CD8-positive, alpha-beta memory T cell (primary cell): ENCODE measurements around the gene FCGR2B. TPM values are rescaled to one million over a fixed set of nuclear protein-coding genes. Genes with fewer than 3 reads are reported as not detected.
A peak's percentile ranks its signal among the peaks of the same experiment; 100 is the strongest.
"Not testable (repeated sequence)": the region's sequence is repeated elsewhere in the genome, so short reads cannot be mapped to it uniquely, and the experiment has no call there.

Experiments
- CTCF ChIA-PET: fragments of 350-600 bp; sonication (Branson Sonifier 250); formaldehyde crosslinking; loops from one replicate; lab custom pipeline; 2021; ENCODE audit warnings: antibody characterized with exemption; lab: Charles Lee
- POLR2A ChIA-PET: fragments of 350-600 bp; sonication (Branson Sonifier 250); formaldehyde crosslinking; loops from one replicate; lab custom pipeline; 2021; ENCODE audit warnings: antibody characterized with exemption; lab: Charles Lee
- DNase-seq, 5 donors: peaks; one replicate each; pipeline versions ENCODE4 v3.0.0 to v3.0.0-alpha.2; 2020 to 2022; ENCODE audit warnings: mixed read lengths in 1 of 5
- H3K27ac ChIP-seq: one replicate; pipeline ENCODE4 v1.7.0; 2013; ENCODE audit warnings: low read depth, mild to moderate bottlenecking, low read length, moderate library complexity
- H3K27me3 ChIP-seq: 2 replicates; pipeline ENCODE4 v1.7.0; 2013; ENCODE audit warnings: low read length, mild to moderate bottlenecking; ENCODE audit not compliant: insufficient read depth, poor library complexity, severe bottlenecking
- H3K36me3 ChIP-seq: 2 replicates; pipeline ENCODE4 v1.7.0; 2013; ENCODE audit warnings: mild to moderate bottlenecking, low read length, moderate library complexity; ENCODE audit not compliant: insufficient read depth
- H3K4me1 ChIP-seq: 2 replicates; pipeline ENCODE4 v1.7.0; 2013; ENCODE audit warnings: mild to moderate bottlenecking, low read length, moderate library complexity; ENCODE audit not compliant: insufficient read depth
- H3K4me3 ChIP-seq: 2 replicates; pipeline ENCODE4 v1.7.0; 2013; ENCODE audit warnings: mild to moderate bottlenecking, low read length
- H3K9me3 ChIP-seq: 2 replicates; pipeline ENCODE4 v1.7.0; 2013; ENCODE audit warnings: mild to moderate bottlenecking, low read length
- H3K27ac Mint-ChIP-seq, 8 donors: one replicate each; pipeline ENCODE4 v1.8.0; 2020 to 2021; ENCODE audit warnings: mixed read lengths in 8 of 8, mild to moderate bottlenecking in 6 of 8, inconsistent platforms in 3 of 8, moderate library complexity in 3 of 8
- H3K27me3 Mint-ChIP-seq, 2 donors: one replicate each; pipeline ENCODE4 v1.8.0; 2020 to 2021; ENCODE audit warnings: mixed read lengths in 2 of 2, mild to moderate bottlenecking in 1 of 2, moderate library complexity in 1 of 2
- H3K36me3 Mint-ChIP-seq, 3 donors: one replicate each; pipeline ENCODE4 v1.8.0; 2020 to 2021; ENCODE audit warnings: mixed read lengths in 3 of 3, inconsistent platforms in 1 of 3, mild to moderate bottlenecking in 1 of 3
- H3K4me1 Mint-ChIP-seq, 3 donors: one replicate each; pipeline ENCODE4 v1.8.0; 2020 to 2021; ENCODE audit warnings: mixed read lengths in 3 of 3, inconsistent platforms in 1 of 3, mild to moderate bottlenecking in 1 of 3
- H3K4me3 Mint-ChIP-seq, 7 donors: one replicate each; pipeline ENCODE4 v1.8.0; 2020 to 2021; ENCODE audit warnings: mixed read lengths in 7 of 7, mild to moderate bottlenecking in 6 of 7, moderate library complexity in 4 of 7, inconsistent platforms in 2 of 7
- H3K9me3 Mint-ChIP-seq, 5 donors: one replicate each; pipeline ENCODE4 v1.8.0; 2020 to 2022; ENCODE audit warnings: mixed read lengths in 5 of 5, mild to moderate bottlenecking in 3 of 5, moderate library complexity in 2 of 5, inconsistent platforms in 1 of 5
- polyA plus RNA-seq: library from polyadenylated mRNA; unstranded; fragments of 300-500 nt; fragmentation: Illumina TruSeq; gene quantifications from one replicate; pipeline ENCODE4 v1.2.3, GENCODE V29; 2021
- total RNA-seq, 2 experiments: library from RNA; stranded (reverse); gene quantifications; one replicate each; pipeline ENCODE4 v1.2.3, GENCODE V29; 2021

FCGR2B gene
- total and polyA plus RNA-seq, 3 experiments from 2014 or later, result 0.07 to 0.38 (median 0.33) TPM

- H3K27me3 Mint-ChIP-seq, POLR2A ChIA-PET, H3K9me3 Mint-ChIP-seq, H3K9me3 ChIP-seq, DNase-seq, H3K36me3 Mint-ChIP-seq, CTCF ChIA-PET, H3K4me3 ChIP-seq, H3K36me3 ChIP-seq, H3K27me3 ChIP-seq: not testable (repeated sequence)
- H3K27ac Mint-ChIP-seq, result peak overlapping the region in 7 of 8 donors; percentile 83 to 95 (median 88)
- peak overlapping the region; percentile 89 for H3K27ac ChIP-seq
- peak overlapping the region in 5 of 7 donors; percentile 13 to 78 (median 52) for H3K4me3 Mint-ChIP-seq
- H3K4me1 ChIP-seq, result peaks cover 16% of the 10 kb centered on the region
- H3K4me1 Mint-ChIP-seq, result peaks cover 62 to 71% (median 71%) of the 10 kb centered on the region in 3 donors
These were observed 38.3 kb upstream of the FCGR2B start for GRCh38 chr1:161624605-161625004.

DNA sequence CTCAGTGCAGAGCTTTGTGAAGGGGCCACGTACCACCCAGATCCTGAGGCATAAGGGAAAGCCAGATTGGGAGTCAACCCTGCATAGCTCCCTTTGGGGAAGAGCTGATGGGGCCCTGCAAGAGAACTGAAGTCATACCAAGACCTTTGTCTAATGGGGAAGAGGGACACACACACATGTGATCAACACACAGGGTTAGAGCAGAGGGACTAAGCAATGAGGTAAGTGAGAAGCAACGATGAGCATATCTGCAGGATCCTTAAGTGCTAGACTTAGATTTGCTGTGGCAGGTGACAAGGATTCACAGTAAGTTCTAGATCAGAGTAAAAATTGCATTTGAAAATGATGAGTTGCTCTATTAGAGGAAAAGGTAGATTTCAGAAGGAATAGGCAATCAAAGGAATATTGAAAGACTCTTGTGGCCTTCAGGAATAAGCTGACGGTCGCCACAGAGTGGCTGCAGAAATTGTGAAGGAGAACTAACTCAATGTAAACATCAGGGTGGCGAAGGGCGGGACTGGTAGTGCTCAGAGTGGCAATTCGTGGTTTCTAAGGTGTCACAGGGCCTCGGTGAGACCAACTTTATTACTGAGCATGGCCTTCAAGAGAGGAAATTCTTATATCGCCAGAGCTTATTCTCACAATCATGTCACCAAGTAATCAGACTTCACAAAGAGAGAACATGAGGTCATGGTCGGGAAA, 36.3 kb upstream of the FCGR2B start:
- peaks cover 16% of the 10 kb centered on the region for H3K4me1 ChIP-seq
- DNase-seq, result peak in 1 of 5 donors; percentile 15
- not testable (repeated sequence) for H3K36me3 Mint-ChIP-seq

DNA sequence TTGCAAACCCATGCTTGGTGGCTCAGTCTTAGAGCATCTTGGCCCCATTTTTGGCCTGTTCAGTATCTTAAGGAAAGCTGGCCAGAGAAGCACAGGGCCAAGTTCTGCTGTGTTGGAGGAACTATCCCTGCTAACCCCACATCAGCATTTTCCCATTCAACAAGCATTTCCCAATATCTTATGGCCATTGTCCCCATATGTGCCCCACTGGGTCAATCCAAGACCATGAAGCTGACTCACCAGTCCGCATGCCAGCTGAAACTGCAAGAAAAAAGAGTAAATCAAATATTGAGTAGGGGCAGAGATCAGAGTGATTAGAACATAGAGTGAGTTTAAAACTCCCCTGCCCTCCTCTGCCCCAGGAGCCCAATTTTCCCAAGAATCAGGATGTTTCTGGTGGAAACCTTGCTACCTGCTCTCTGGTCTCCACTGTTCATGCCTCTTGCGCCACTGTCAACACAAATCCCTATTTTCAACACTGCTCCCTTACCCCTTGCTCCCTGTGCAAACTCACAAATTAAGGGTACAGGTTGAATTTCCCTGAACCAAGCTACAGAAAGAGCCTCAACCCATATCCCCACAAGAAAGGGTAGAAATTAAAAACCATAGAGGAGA, 32.7 kb upstream of the FCGR2B start:
- H3K27me3 ChIP-seq, H3K4me1 ChIP-seq, H3K27me3 Mint-ChIP-seq, POLR2A ChIA-PET, H3K36me3 ChIP-seq, H3K36me3 Mint-ChIP-seq, H3K27ac ChIP-seq, CTCF ChIA-PET, H3K27ac Mint-ChIP-seq, H3K9me3 ChIP-seq, DNase-seq, H3K4me3 ChIP-seq, H3K4me3 Mint-ChIP-seq, H3K9me3 Mint-ChIP-seq: not testable (repeated sequence)
- H3K4me1 Mint-ChIP-seq, result peaks cover 20 to 24% (median 22%) of the 10 kb centered on the region in 3 donors

More for the DNA sequence above, 36.3 kb upstream of the FCGR2B start:
- Mint-ChIP-seq H3K27ac (peak overlapping the region; percentile 65 to 98 (median 93)), H3K4me3 (peak overlapping the region; percentile 1 to 76 (median 67)), H3K4me1 (peaks cover 50 to 58% (median 56%) of the 10 kb centered on the region in 3 donors)
- H3K4me3 ChIP-seq, H3K9me3 ChIP-seq, CTCF ChIA-PET, H3K36me3 ChIP-seq, H3K27me3 Mint-ChIP-seq, POLR2A ChIA-PET, H3K9me3 Mint-ChIP-seq, H3K27me3 ChIP-seq: not testable (repeated sequence)
- peak overlapping the region; percentile 33 for H3K27ac ChIP-seq

- Mint-ChIP-seq H3K36me3 (no peaks in the 10 kb centered on the region), H3K27me3 (no peaks in the 10 kb centered on the region), H3K27ac (no peak within 1 kb of the TSS), H3K9me3 (no peaks in the 10 kb centered on the region), H3K4me1 (peaks cover 20 to 26% (median 23%) of the 10 kb centered on the region in 3 donors), H3K4me3 (no peak within 1 kb of the TSS)
- Histone ChIP-seq H3K9me3 (no peaks in the 10 kb centered on the region), H3K27me3 (no peaks in the 10 kb centered on the region), H3K4me3 (no peak within 1 kb of the TSS), H3K4me1 (no peaks in the 10 kb centered on the region), H3K27ac (no peak within 1 kb of the TSS), H3K36me3 (no peaks in the 10 kb centered on the region)
- ChIA-PET CTCF (no interaction called here), POLR2A (no interaction called here)
- DNase-seq, result no peak
These were observed 31.9 kb upstream of the FCGR2B start, which contains the start of gene FCGR3B for GRCh38 chr1:161631076-161631475. TSS of gene FCGR3B (minus strand) at chr1:161631176. CDS start at chr1:161631094, 82 bp downstream.

- H3K4me3 ChIP-seq, H3K36me3 Mint-ChIP-seq, CTCF ChIA-PET, H3K27me3 ChIP-seq, H3K4me1 ChIP-seq, H3K9me3 Mint-ChIP-seq, H3K36me3 ChIP-seq, DNase-seq, H3K27ac ChIP-seq, H3K9me3 ChIP-seq, H3K4me3 Mint-ChIP-seq, POLR2A ChIA-PET, H3K27me3 Mint-ChIP-seq, H3K27ac Mint-ChIP-seq: not testable (repeated sequence)
- H3K4me1 Mint-ChIP-seq, result peaks cover 10 to 19% (median 19%) of the 10 kb centered on the region in 3 donors
These were observed 27.9 kb upstream of the FCGR2B start for GRCh38 chr1:161634993-161635392.

DNA sequence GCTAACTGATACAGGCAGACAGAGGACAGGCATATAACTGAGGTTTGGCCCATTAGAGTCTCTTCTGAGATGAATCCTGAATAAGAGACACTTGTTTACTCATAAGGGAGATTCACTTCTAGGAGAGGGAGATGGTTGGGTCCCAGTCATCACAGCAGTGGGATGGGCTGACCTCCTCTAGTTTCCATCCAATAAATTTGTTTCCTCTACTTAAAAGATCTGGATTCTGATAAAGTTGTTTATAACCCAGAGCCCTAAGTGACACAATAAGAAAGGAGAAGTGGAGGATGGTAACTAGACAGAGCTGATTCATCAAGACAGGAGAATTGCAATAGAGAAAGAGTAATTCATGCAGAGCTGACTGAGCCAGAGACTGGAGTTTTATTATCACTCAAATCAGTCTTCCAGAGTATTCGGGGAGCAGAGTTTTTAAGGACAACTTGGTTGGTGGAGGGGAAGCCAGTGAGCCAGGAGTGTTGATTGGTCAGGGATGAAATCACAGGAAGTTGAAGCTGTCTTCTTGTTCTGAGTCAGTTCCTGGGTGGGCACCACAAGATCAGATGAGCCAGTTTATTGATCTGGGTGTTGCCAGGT, 26.7 kb upstream of the FCGR2B start:
- Mint-ChIP-seq H3K27ac (peak overlapping the region in 6 of 8 donors; percentile 38 to 92 (median 78)), H3K4me1 (peaks cover 10 to 19% (median 19%) of the 10 kb centered on the region in 3 donors)

GRCh38 chr1:161636976-161637375, 26.0 kb upstream of the FCGR2B start:
- H3K36me3 Mint-ChIP-seq, H3K4me3 Mint-ChIP-seq, H3K9me3 Mint-ChIP-seq, POLR2A ChIA-PET, H3K4me1 ChIP-seq, H3K27ac ChIP-seq, H3K27me3 ChIP-seq, H3K9me3 ChIP-seq, H3K27me3 Mint-ChIP-seq, CTCF ChIA-PET, DNase-seq, H3K36me3 ChIP-seq, H3K4me3 ChIP-seq: not testable (repeated sequence)
- Mint-ChIP-seq H3K27ac (peak overlapping the region in 6 of 8 donors; percentile 12 to 80 (median 56)), H3K4me1 (peaks cover 10 to 19% (median 19%) of the 10 kb centered on the region in 3 donors)

More for the DNA sequence above, 26.7 kb upstream of the FCGR2B start:
- H3K36me3 ChIP-seq, CTCF ChIA-PET, H3K9me3 Mint-ChIP-seq, POLR2A ChIA-PET, H3K27me3 ChIP-seq, DNase-seq, H3K27me3 Mint-ChIP-seq, H3K4me1 ChIP-seq, H3K9me3 ChIP-seq, H3K4me3 ChIP-seq, H3K36me3 Mint-ChIP-seq: not testable (repeated sequence)
- H3K27ac ChIP-seq, result peak overlapping the region; percentile 9
- H3K4me3 Mint-ChIP-seq, result peak overlapping the region in 6 of 7 donors; percentile 35 to 72 (median 39)
